Left hindlimb (tissue), 1 donor: ENCODE measurements around the gene LRRC10B.

Experiments used
- DNase-seq: peaks from one replicate; pipeline ENCODE4 v3.0.0-alpha.2; 2018

The LRRC10B gene

GRCh38 chr11:61487342-61488025 lies 21.1 kb upstream of the LRRC10B start:
- no peak for DNase-seq

DNA sequence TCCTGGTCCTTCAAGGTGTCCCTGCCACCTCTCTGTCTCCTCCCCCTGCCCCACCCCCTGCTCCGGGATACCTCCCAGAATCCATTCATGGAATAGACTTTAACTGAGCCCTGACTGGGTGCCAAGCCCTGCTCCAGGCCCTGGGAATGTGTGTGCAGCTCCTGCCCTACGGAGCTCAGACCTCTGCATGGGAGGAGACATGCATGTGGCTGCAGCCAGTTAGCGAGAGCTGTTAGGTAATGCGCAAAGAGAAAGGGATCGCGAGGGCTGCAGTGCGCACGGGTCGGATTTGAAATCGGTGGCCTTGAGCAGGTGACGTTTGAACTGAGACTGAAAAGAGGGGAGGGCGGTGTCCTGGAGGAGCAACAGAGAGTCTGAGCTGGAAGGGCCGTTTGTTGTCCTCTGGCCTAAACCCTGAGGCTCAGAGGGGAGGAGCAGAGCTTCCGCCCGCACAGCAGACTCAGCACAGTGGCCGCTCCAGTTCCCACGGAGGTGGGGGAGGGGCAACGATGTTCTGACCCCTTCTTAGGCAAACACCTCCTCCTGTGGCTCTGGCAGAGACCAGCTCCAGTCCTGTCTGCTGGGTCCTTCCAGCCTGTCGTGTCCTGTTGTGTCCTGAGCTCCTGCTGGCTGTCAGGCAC lies 19.8 kb upstream of the LRRC10B start:
- DNase-seq, result peak; percentile 67

- no peak for DNase-seq
These were observed 18.5 kb upstream of the LRRC10B start for GRCh38 chr11:61489833-61490721.

GRCh38 chr11:61491736-61492395 lies 16.7 kb upstream of the LRRC10B start:
- no peak for DNase-seq

- DNase-seq, result no peak
These were observed 14.1 kb upstream of the LRRC10B start for GRCh38 chr11:61494381-61494961.

DNA sequence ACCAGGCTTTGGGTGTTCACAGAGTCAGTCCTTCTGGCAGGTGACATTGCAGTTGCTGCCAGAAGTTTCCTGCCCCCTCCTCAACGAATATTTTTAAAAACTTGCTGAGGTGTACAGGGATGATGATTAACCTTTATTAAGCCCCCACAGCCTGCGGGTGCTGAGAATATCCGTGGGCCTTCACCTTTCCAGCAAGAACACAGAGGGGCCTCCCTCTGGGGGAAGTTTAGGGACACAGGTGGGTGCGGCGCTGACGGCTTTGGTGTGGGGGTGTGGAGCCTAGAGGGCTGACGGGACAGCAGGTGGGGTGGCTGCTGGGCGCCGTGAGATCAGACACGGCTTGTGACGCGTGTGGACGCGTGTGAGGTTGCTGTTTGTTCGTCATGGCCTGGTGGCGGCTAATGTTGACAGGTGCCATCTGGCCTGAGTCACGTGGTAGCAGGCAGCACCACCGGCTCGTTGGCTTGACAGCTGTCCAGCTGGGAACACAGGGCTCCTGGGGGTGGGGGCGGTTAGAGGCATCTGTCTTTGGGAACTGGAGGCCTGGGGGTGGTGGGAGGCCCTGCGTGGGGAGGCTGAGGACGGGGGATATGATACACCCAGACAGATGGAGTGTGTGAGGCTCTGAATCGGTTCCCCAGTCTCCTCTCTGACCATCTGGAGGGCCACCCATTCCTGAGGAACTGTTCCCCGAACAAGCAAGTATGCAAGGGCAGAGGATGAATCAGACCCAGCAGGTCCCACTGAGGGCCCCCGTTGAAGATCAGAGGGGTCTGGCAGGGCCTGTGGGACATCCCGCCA lies 12.5 kb upstream of the LRRC10B start:
- DNase-seq, result peak; percentile 68

DNA sequence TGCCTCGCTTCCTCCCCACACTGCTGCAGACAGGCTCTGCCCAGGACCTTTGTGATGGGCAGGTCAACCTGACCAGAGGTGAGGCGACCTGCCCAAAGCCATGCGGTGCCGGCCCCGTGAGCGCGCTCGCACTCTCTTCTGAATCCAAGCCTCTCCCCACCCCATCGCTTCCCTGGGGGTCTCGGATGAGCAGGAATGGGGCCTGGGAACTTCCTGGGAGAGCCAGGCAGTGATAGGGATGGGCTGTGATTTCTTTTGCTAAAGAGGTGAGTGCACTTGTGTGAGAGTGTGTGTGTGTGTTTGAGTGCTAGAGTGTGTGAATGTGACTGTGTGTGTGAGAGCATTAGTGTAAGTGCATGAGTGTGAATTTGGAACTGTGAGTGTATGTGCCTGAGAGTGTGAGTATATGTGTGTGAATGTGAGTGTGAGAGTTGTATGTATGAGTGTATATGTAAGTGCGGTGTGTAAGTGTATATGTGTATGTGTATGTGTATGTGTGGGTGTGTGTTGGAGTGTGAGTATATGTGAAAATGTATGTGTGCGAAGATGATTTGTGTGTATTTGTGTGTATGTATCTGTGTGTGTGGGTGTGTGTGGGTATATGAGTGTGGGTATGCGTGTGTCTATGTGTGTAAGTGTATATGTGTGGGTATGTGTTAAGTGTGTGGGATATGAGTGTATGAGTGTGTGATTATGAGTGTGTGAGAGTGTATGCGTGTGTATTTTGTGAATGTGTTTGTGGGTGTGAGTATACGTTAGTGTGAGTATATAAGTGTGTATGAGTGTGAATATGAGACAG lies 11.7 kb upstream of the LRRC10B start:
- no peak for DNase-seq

- no peak for DNase-seq
These were observed 11.1 kb upstream of the LRRC10B start for GRCh38 chr11:61497473-61497872.

GRCh38 chr11:61497876-61498275 lies 10.7 kb upstream of the LRRC10B start:
- no peak for DNase-seq

GRCh38 chr11:61498767-61499341 lies 9.7 kb upstream of the LRRC10B start:
- DNase-seq, result no peak

DNA sequence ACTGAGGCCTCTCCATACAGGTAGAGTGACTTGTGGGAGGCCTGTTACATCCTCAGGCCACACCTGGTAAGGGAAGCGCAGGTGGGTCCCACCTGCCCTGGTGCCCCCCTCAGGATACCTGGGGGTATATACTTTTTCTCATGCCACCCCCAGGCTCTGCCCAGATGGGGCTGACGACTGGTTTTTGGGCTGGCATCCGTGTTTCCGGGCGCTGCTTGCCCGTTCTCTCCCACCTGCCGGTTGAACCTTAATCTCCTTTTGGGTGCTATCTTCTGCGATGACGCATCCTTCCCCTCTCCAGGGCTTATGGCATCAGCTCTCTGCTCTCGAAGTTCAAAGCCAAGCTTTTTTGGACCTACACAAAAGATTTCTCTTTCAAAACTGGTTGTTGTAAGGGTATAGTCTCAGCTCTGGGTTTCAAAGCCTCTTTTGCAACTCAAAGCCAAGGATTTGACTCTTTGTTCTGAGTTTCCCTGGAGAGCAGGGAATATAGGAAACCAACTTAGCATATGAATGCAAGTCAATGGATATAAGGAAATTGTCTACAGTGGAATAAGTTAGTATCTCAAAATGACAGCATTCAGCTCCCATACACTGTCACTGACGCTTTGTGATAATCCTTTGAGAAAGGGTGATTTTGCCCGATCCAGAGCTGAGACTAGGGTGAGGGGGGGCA lies 8.6 kb upstream of the LRRC10B start:
- DNase-seq, result no peak

GRCh38 chr11:61502522-61502921 lies 6.0 kb upstream of the LRRC10B start:
- DNase-seq, result no peak

GRCh38 chr11:61503135-61503770 lies 5.3 kb upstream of the LRRC10B start:
- no peak for DNase-seq

DNA sequence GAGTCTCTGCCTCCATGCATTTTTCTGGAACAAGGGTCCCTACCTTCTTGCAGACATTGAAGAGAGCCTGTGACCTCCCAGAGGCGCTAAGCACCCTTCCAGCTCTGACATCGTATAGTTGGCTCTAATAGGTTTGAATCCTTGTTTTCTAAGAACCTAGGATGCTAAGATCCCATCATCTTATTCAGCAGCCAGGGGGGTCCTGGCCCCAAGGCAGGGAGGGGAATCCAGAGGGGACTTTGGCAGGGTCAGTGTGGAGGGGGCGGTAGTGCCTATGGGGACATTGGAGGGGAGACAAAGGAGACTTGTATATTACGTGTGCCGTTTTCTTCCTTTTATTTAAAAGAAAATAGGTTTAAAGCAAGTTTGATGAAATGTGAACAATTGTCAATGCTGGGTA lies 3.4 kb upstream of the LRRC10B start:
- no peak for DNase-seq

- no peak for DNase-seq
These were observed 2.9 kb upstream of the LRRC10B start for GRCh38 chr11:61505640-61506155.

GRCh38 chr11:61507012-61507768 lies 1.4 kb upstream of the LRRC10B start:
- no peak for DNase-seq

DNA sequence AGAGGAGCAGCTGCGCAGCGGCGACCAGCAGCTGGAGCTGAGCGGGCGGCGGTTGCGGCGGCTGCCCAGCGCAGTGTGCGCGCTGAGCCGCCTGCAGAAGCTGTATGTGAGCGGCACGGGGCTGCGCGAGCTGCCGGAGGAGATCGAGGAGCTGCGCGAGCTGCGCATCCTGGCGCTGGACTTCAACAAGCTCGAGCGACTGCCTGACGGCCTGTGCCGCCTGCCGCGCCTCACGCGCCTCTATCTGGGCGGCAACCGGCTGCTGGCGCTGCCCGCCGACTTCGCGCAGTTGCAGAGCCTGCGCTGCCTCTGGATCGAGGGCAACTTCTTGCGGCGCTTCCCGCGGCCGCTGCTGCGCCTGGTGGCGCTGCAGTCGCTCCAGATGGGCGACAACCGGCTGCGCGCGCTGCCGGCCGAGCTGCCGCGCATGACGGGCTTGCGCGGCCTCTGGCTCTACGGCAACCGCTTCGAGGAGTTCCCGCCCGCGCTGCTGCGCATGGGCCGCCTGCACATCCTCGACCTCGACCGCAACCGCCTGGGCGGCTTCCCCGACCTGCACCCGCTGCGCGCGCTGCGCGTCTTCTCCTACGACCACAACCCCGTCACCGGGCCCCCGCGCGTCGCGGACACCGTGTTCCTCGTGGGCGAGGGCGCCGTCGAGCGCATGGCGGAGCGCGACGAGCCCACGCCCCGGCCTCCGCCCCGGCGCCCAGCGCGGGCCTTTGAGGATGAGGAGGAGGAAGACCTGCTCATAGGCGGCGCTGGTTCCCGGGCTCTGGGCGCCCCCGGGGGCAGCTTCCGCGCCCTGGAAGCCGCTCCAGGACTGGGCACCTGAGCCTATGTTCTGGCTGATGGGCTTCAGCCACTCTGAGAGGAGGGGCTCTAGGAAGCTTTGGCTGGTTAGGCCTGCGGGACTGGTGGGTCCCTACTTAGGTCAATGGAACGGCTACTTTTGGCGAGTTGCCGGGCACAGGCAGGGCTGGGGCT lies 787 bp downstream of the LRRC10B start:
- DNase-seq, result peak; percentile 81
